HG03558 (cell line): ENCODE measurements around the gene MIR17HG.
A peak's percentile ranks its signal among the peaks of the same experiment; 100 is the strongest.
"Not testable (repeated sequence)": the region's sequence is repeated elsewhere in the genome, so short reads cannot be mapped to it uniquely, and the experiment has no call there.

Source experiments
- ATAC-seq: cut with Tn5 transposase; IDR thresholded peaks from one replicate; pipeline ENCODE4 v1.9.1; 2021; ENCODE audit warnings: moderate number of reproducible peaks; ENCODE audit not compliant: unreplicated experiment; ENCODE audit errors: extremely low read depth

The MIR17HG gene

GRCh38 chr13:91347202-91347995 is at the start of gene MIR17HG:
Gene MIR17HG, plus strand, starts transcription at chr13:91347687.
- ATAC-seq: peak; percentile 35

GRCh38 chr13:91298060-91298459 is 49.4 kb upstream of the MIR17HG start:
- ATAC-seq: no peak

- ATAC-seq: peak; percentile 80
These were observed 45.4 kb upstream of the MIR17HG start for GRCh38 chr13:91302111-91302510.

- ATAC-seq: no peak
These were observed 44.5 kb upstream of the MIR17HG start for GRCh38 chr13:91303031-91303430.

- no peak for ATAC-seq
These were observed 42.7 kb upstream of the MIR17HG start for GRCh38 chr13:91304741-91305140.

GRCh38 chr13:91305652-91306051 is 41.8 kb upstream of the MIR17HG start:
- ATAC-seq: no peak

- ATAC-seq: no peak
These were observed 39.6 kb upstream of the MIR17HG start for GRCh38 chr13:91307887-91308286.

GRCh38 chr13:91308299-91308698 is 39.2 kb upstream of the MIR17HG start:
- ATAC-seq: no peak

GRCh38 chr13:91311491-91311890 is 36.0 kb upstream of the MIR17HG start:
- ATAC-seq: no peak

GRCh38 chr13:91312324-91312723 is 35.2 kb upstream of the MIR17HG start:
- ATAC-seq: peak; percentile 26

GRCh38 chr13:91313103-91313502 is 34.4 kb upstream of the MIR17HG start:
- ATAC-seq: peak; percentile 41

- ATAC-seq: peak; percentile 46
These were observed 33.9 kb upstream of the MIR17HG start for GRCh38 chr13:91313581-91313980.

GRCh38 chr13:91314888-91315287 is 32.6 kb upstream of the MIR17HG start:
- ATAC-seq: no peak

- ATAC-seq: no peak
These were observed 28.6 kb upstream of the MIR17HG start for GRCh38 chr13:91318886-91319285.

GRCh38 chr13:91319996-91320395 is 27.5 kb upstream of the MIR17HG start:
- ATAC-seq: no peak

- not testable (repeated sequence) for ATAC-seq
These were observed 26.5 kb upstream of the MIR17HG start for GRCh38 chr13:91320990-91321389.

- no peak for ATAC-seq
These were observed 24.1 kb upstream of the MIR17HG start for GRCh38 chr13:91323349-91323748.

GRCh38 chr13:91326146-91326545 is 21.3 kb upstream of the MIR17HG start:
- ATAC-seq: no peak

GRCh38 chr13:91328726-91329125 is 18.8 kb upstream of the MIR17HG start:
- no peak for ATAC-seq

- no peak for ATAC-seq
These were observed 17.8 kb upstream of the MIR17HG start for GRCh38 chr13:91329733-91330132.

GRCh38 chr13:91331047-91331915 is 16.2 kb upstream of the MIR17HG start:
- ATAC-seq: peak; percentile 72
